ENCODE data around the gene TMEM141.

The TMEM141 gene

GRCh38 chr9:136757328-136757727, 33.8 kb upstream of the TMEM141 start:
- Histone ChIP-seq H3K27me3 (ENCODE audit: insufficient read depth, low read depth) (peaks cover 37% of the 10 kb centered on the region), H3K27ac (no peak overlapping the region), H3K4me3 (IDR thresholded peaks at IDR 0.05; ENCODE audit: insufficient read depth, low read depth, low read length) (no peak overlapping the region), H3K79me2 (ENCODE audit: insufficient read depth, low read depth) (no peaks in the 10 kb centered on the region), H3K36me3 (ENCODE audit: insufficient read depth) (no peaks in the 10 kb centered on the region), H2AFZ (ENCODE audit: low read depth) (no peak overlapping the region), H3K4me1 (ENCODE audit: low read depth, poor library complexity, severe bottlenecking) (peaks cover 10% of the 10 kb centered on the region), H3K4me2 (no peak overlapping the region), H4K20me1 (ENCODE audit: insufficient read depth) (no peaks in the 10 kb centered on the region), H3K9ac (no peak overlapping the region)
- TF ChIP-seq CTCF (conservative IDR thresholded peaks at IDR 0.05; ENCODE audit: low read depth, low read length) = no peak

GRCh38 chr9:136757751-136758140, 33.4 kb upstream of the TMEM141 start:
- Histone ChIP-seq H2AFZ (ENCODE audit: low read depth) (no peak overlapping the region), H3K4me1 (ENCODE audit: low read depth, poor library complexity, severe bottlenecking) (peaks cover 14% of the 10 kb centered on the region), H3K79me2 (ENCODE audit: insufficient read depth, low read depth) (no peaks in the 10 kb centered on the region), H3K4me3 (IDR thresholded peaks at IDR 0.05; ENCODE audit: insufficient read depth, low read depth, low read length) (no peak overlapping the region), H3K27ac (no peak overlapping the region), H3K36me3 (ENCODE audit: insufficient read depth) (no peaks in the 10 kb centered on the region), H3K27me3 (ENCODE audit: insufficient read depth, low read depth) (peaks cover 37% of the 10 kb centered on the region), H4K20me1 (ENCODE audit: insufficient read depth) (no peaks in the 10 kb centered on the region), H3K9ac (no peak overlapping the region), H3K4me2 (no peak overlapping the region)
- TF ChIP-seq CTCF (conservative IDR thresholded peaks at IDR 0.05; ENCODE audit: low read depth, low read length) = no peak

GRCh38 chr9:136759001-136759400, 32.1 kb upstream of the TMEM141 start:
- H3K4me1 ChIP-seq (ENCODE audit: low read depth, poor library complexity, severe bottlenecking) = peaks cover 16% of the 10 kb centered on the region
- no peak overlapping the region for H3K27ac ChIP-seq
- no peaks in the 10 kb centered on the region for H4K20me1 ChIP-seq (ENCODE audit: insufficient read depth)
- H3K36me3 ChIP-seq (ENCODE audit: insufficient read depth) = no peaks in the 10 kb centered on the region
- no peak for TF ChIP-seq CTCF (conservative IDR thresholded peaks at IDR 0.05; ENCODE audit: low read depth, low read length)
- no peak overlapping the region for H2AFZ ChIP-seq (ENCODE audit: low read depth)
- peaks cover 29% of the 10 kb centered on the region for H3K27me3 ChIP-seq (ENCODE audit: insufficient read depth, low read depth)
- no peak overlapping the region for H3K9ac ChIP-seq
- H3K4me2 ChIP-seq = no peak overlapping the region
- H3K79me2 ChIP-seq (ENCODE audit: insufficient read depth, low read depth) = no peaks in the 10 kb centered on the region
- no peak overlapping the region for H3K4me3 ChIP-seq (IDR thresholded peaks at IDR 0.05; ENCODE audit: insufficient read depth, low read depth, low read length)

- Histone ChIP-seq H3K36me3 (ENCODE audit: insufficient read depth) (no peaks in the 10 kb centered on the region), H3K4me2 (no peak overlapping the region), H3K27ac (no peak overlapping the region), H3K79me2 (ENCODE audit: insufficient read depth, low read depth) (no peaks in the 10 kb centered on the region), H4K20me1 (ENCODE audit: insufficient read depth) (no peaks in the 10 kb centered on the region), H3K4me1 (ENCODE audit: low read depth, poor library complexity, severe bottlenecking) (peaks cover 18% of the 10 kb centered on the region), H3K27me3 (ENCODE audit: insufficient read depth, low read depth) (peaks cover 29% of the 10 kb centered on the region), H2AFZ (ENCODE audit: low read depth) (no peak overlapping the region), H3K4me3 (IDR thresholded peaks at IDR 0.05; ENCODE audit: insufficient read depth, low read depth, low read length) (no peak overlapping the region), H3K9ac (no peak overlapping the region)
- no peak for TF ChIP-seq CTCF (conservative IDR thresholded peaks at IDR 0.05; ENCODE audit: low read depth, low read length)
These were observed 31.5 kb upstream of the TMEM141 start for GRCh38 chr9:136759436-136760325.
